Stimulated activated CD4-positive, alpha-beta T cell treated with anti-CD3 and anti-CD28 coated beads, Interleukin-4, amount 100 ng/mL, for 4 hours (primary cell): ENCODE results near the gene CANT1.
"Not testable (repeated sequence)": the region's sequence is repeated elsewhere in the genome, so short reads cannot be mapped to it uniquely, and the experiment has no call there.

Experiments used
- DNase-seq, 2 experiments: peaks; one replicate each; pipeline ENCODE4 v3.0.0-alpha.2; 2020

Gene CANT1

DNA sequence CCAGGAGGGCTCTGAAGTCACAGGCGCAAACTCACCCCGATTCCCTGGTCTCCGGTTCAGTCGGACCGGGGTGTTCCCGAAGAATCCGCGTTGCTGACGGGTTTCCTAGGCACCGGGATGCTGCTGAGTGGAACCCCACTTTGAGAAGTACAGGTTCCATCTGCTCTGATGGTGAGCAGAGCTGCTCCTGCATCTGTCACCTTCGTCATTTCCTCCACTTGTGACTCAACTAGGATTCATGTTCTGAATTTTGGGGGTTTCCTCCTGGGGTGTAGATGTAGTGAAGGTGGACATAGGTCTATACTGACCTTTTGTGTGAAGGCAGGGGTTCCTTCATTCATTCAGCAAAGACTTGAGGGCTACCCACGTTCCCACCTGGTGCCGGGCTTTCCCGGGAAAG lies 54.9 kb downstream of the CANT1 start:
- DNase-seq = no peak

DNA sequence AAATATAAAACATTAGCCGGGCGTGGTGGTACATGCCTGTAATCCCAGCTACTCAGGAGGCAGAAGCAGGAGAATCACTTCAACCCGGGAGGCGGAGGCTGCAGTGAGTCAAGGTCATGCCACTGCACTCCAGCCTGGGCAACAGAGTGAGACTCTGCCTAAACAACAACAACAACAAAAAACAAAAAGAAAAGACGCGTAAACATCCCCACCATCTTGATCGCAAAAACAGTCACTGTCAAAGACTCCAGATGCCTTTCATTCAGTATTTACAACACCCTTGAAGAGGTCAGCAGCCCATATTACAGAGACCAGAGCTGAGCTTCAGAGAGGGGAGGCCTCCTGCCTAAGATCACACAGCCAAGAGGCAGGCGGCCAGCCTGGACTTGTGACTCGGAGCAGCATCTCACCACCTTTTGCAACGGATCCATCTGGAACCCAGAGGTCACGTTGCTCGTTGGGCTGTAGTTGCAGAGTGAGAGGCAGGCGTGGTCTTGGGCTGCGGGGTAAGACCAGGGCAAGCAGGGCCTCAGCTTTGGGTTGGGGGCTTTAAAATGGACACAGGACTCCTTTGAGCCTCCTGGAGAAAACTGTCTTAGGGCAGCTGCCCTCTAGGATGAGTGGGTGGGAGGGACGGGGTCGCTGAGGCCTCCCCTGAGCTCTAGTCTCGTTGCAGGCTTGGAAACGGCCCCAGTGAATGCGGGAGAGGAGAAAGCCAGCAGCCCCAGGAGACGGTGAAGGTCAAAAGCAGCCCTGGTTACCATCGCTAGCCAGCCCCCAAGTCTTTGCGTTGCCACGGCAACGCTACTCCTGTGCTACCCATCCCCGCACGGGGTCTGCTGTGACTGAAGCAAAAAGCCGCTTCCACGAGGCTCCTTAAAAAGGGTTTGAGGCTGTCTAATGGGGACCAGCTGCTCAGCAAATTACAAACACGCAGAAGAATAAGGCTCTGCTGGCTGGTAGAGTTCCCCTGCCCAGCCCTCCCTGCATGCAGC lies 55.9 kb downstream of the CANT1 start:
- DNase-seq = no peak

DNA sequence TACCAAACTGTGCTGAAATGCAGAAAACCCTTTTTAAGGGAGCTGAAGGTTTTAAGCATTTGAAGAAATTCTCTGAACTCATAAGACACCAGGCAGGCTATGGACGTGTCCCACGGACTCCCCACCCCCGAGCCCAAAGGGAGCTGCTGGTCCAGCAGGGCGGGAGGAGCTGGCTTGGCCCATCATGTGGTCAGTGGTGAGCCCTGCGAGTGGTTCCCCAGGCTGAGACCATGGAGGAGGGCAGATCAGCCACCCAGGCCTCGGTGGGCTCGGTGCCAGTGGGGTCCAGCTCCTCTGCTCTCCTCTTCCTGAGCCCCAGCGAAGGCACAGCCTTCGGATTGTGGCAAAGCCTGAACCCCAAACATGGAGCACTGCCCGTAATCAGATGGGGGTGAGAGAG lies 56.9 kb downstream of the CANT1 start:
- no peak for DNase-seq

DNA sequence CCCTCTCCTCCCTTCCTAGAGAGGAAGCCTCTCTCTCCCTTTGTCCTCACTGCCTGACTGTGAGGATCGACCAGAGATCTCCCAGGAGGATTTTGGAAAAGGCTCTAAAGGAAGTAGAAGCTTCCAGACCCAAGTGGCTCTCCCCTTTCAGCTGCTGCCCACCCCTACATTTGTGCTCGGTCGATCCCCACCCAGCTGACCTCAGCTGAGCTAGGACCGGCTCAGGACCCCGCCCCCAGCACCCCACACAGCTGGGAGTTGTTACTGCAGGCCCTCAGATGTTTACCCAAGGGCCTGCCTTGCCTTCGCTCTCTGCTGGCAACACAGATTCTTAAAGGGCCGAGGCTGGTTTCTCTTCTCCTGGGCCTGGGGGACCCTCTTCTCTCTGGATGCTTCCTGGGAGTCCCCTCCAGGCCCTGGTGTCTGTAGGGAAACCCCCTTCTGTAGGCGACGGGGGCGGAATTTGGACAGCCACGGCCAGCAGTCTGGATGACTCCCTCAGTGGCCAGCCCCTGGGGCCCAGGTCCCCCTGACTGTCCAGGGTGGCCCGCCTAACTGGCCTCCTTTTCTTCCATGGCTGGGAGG lies 57.5 kb downstream of the CANT1 start:
- no peak for DNase-seq

DNA sequence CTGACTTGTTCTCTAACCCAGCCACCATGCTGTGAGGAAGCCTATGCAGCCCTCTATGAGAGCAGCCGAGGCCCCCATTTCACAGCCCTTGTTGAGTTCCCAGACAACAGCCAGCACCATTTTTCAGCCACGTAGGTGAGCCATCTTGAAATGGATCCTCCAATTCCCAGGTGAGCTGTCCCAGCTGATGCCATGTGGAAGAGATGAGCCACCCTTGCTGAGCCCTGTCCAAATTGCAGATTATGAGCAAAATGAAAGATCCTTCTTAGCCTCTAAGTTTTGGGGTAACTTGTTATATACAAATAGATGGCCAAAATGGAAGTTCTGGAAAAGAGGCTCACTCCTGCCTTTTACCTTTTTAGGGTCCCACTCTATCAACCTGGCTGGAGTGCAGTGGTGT lies 58.7 kb downstream of the CANT1 start:
- DNase-seq = no peak

DNA sequence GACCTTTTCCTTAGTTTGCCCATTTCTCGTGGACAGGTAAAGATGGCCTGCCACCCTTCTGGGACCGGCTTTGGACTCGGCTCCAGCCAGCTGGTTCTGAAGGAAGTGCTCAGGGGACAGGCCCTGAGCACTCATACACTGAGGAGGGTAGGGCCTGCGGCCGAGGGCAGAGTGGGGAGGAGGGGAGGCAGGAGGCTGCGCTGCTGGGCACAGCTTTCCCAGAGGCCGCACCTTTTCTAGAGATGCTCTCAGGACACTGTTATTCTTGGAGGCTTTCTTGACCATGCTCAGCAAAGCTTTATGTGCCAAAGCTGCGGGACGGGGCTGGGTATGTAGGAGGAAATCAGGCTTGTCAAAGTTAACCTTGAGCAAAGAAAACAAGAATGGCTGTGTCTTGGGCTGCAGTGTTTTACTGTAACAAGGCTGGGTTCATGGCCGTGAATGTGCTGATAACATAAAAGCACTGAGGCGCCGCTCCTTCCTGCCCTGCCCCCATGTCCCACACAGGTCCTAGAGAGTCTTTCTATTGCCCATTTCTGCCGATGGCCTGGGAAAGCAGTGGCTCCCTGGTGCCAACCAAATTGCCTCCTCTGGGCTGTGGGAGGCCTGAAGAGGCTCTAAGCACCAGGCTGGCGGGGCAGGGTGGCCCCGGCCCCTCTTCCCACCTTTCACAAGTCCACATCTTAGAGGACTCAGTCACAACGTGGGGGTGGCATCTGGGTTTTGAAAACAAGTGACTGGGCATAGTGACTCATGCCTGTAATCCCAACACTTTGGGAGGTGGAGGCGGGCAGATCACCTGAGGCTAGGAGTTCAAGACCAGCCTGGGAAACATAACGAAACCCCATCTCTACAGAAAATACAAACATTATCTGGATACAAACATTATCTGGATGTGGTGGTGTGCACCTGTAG lies 62.1 kb downstream of the CANT1 start:
- DNase-seq = no peak

DNA sequence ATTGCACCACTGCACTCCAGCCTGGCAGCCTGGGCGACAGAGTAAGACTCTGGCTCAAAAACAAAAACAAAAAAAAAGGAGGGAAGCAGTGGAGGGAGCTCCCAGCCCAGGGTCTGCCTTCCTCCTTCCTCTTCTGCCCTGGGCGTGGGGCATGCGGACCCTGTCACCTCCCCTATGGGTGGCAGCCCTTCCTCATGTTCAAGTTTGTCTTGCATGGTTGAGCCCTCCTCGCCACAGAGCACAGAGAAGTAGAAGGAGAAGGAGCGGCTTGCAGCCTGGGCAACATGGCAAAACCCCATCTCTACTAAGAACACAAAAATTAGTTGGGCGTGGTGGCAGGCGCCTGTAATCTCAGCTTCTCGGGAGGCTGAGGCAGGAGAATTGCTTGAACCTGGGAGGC lies 62.9 kb downstream of the CANT1 start:
- no peak for DNase-seq

DNA sequence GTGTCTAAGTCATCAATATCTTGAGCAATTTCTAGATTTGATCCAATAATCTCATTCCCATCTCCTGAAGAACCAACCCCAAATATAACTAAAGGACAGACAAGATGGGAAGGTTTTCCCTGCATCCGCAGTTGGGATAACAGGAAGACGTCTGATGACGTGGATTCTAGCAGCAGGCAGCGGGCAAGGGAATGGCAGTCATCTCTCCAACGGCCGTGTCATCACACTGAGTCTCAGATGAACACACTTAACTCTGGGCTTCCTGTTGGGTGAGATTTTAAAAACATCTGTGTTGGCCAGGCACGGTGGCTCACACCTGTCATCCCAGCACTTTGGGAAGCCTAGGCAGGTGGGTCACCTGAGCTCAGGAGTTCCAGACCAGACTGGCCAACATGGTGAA lies 63.4 kb downstream of the CANT1 start:
- DNase-seq = no peak

DNA sequence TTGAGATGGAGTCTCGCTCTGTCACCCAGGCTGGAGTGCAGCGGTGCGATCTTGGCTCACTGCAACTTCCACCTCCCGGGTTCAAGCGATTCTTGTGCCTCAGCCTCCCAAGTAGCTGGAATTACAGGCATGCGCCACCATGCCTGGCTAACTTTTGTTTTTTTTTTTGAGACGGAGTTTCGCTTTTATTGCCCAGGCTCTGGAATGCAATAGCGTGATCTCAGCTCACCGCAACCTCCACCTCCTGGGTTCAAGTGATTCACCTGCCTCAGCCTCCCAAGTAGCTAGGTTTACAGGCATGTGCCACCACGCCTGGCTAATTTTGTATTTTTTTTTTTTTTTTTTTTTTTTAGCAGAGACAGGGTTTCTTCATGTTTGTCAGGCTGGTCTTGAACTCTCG lies 64.1 kb downstream of the CANT1 start:
- not testable (repeated sequence) for DNase-seq

DNA sequence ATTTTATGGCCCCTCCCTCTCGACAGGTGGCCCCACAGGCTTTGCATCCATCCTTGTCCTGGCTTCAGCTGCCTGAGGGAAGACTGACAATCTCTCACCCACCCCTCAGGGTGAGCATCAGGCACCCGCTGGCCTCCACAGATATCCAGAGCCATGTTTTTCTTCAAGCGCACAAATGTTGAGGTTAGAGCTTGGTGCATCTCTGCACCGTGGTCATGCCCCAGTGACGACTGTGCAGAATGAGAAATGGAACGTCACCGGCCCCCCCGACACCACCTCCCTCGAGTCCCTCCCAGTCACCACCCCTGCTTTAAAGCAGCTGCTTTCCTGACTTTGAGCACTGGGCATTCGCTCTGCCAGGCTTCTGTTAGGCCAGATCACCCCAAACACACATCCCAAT lies 64.6 kb downstream of the CANT1 start:
- DNase-seq = no peak

DNA sequence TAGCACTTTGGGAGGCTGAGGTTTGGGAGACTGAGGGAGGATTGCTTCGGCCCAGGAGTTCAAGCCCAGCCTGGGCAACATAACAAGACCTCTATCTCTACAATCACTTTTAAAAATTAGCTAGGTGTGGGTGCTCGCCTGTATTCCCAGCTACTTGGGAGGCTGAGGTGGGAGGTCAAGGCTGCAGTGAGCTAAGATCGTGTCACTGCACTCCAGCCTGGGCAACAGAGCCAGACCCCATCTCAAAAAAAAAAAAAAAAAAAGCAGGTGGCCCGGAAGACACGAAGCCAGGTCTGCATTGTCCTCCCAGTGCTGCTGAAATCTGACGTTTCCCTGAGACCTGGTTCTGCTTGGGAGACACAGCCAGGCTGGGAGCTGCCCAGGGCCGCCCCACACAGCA lies 65.5 kb downstream of the CANT1 start:
- no peak for DNase-seq
